ENCODE results near the gene RECQL5. TPM values are rescaled to one million over a fixed set of nuclear protein-coding genes. Genes with fewer than 3 reads are reported as not detected.

Gene RECQL5
- total and polyA plus RNA-seq, 2 of the 8 experiments (the other 6 are each of a cell fraction or from before 2014, with no cell fraction given) = 15.1 to 41.1 TPM

GRCh38 chr17:75604034-75604695 is 62.8 kb downstream of the RECQL5 start (continued):
- TF ChIP-seq RNF2 (IDR thresholded peaks at IDR 0.05; ENCODE audit: borderline replicate concordance, low read depth, low read length, missing control alignments, poor library complexity, severe bottlenecking) = no peak
- TF ChIP-seq EGR1 (IDR thresholded peaks at IDR 0.05; ENCODE audit: borderline replicate concordance, low read depth, low read length) = no peak
- no peak for TF ChIP-seq SP1 (IDR thresholded peaks at IDR 0.05; ENCODE audit: low read depth, low read length)
- TF ChIP-seq EP300 (IDR thresholded peaks at IDR 0.05; ENCODE audit: borderline replicate concordance in 1 of 2, low read depth in 2 of 2, low read length in 2 of 2) = no peak
- TF ChIP-seq SIX5 (IDR thresholded peaks at IDR 0.05; ENCODE audit: low read depth, low read length) = no peak
- no peak for TF ChIP-seq YY1 (IDR thresholded peaks at IDR 0.05; ENCODE audit: low read depth, low read length)

Measured in H1 (cell line).